ENCODE measurements around the gene GBX2.

GBX2 gene

DNA sequence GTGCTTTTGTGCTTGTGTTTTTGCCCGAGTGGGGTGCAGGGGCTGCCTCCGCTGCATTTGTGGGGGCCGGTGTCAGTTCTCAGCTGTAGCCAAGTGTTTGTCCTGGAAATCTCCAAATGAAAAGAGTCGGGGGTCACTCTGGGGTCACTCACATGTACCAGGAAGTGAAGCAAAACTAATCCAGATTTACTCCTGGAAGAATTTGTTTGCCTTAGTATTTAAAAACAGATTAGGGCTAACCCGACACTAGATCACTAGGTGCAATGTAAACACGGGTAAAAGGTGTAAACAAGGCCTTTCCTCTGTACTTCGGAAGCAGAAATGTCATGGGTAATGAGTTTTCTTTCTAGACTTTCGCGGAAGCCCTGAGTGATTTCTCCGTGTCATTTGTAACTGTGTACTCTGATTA, 50.3 kb downstream of the GBX2 start:
- TF ChIP-seq RARB (CRISPR knock-in tag; IDR thresholded peaks at IDR 0.05) (no peak), PPARA (CRISPR knock-in tag; IDR thresholded peaks at IDR 0.05; ENCODE audit: borderline replicate concordance) (no peak), ESRRG (CRISPR knock-in tag; IDR thresholded peaks at IDR 0.05) (no peak), GLIS3 (CRISPR knock-in tag; IDR thresholded peaks at IDR 0.05) (no peak), ZNF70 (CRISPR knock-in tag; IDR thresholded peaks at IDR 0.05) (no peak), CSDC2 (CRISPR knock-in tag; IDR thresholded peaks at IDR 0.05) (no peak), ZNF565 (CRISPR knock-in tag; conservative IDR thresholded peaks at IDR 0.05; ENCODE audit: low read depth) (no peak), SNAI2 (CRISPR knock-in tag; IDR thresholded peaks at IDR 0.05) (no peak), OSR1 (CRISPR knock-in tag; IDR thresholded peaks at IDR 0.05) (no peak), TOX (CRISPR knock-in tag; IDR thresholded peaks at IDR 0.05; ENCODE audit: borderline replicate concordance) (no peak), ZFP3 (CRISPR knock-in tag; IDR thresholded peaks at IDR 0.05) (no peak)
- TF ChIP-seq, protein P1, sequence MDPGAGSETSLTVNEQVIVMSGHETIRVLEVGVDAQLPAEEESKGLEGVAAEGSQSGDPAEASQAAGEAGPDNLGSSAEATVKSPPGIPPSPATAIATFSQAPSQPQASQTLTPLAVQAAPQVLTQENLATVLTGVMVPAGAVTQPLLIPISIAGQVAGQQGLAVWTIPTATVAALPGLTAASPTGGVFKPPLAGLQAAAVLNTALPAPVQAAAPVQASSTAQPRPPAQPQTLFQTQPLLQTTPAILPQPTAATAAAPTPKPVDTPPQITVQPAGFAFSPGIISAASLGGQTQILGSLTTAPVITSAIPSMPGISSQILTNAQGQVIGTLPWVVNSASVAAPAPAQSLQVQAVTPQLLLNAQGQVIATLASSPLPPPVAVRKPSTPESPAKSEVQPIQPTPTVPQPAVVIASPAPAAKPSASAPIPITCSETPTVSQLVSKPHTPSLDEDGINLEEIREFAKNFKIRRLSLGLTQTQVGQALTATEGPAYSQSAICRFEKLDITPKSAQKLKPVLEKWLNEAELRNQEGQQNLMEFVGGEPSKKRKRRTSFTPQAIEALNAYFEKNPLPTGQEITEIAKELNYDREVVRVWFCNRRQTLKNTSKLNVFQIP (CRISPR knock-in tag; IDR thresholded peaks at IDR 0.05; ENCODE audit: borderline replicate concordance, low read depth), result no peak
- TF ChIP-seq, protein P2, sequence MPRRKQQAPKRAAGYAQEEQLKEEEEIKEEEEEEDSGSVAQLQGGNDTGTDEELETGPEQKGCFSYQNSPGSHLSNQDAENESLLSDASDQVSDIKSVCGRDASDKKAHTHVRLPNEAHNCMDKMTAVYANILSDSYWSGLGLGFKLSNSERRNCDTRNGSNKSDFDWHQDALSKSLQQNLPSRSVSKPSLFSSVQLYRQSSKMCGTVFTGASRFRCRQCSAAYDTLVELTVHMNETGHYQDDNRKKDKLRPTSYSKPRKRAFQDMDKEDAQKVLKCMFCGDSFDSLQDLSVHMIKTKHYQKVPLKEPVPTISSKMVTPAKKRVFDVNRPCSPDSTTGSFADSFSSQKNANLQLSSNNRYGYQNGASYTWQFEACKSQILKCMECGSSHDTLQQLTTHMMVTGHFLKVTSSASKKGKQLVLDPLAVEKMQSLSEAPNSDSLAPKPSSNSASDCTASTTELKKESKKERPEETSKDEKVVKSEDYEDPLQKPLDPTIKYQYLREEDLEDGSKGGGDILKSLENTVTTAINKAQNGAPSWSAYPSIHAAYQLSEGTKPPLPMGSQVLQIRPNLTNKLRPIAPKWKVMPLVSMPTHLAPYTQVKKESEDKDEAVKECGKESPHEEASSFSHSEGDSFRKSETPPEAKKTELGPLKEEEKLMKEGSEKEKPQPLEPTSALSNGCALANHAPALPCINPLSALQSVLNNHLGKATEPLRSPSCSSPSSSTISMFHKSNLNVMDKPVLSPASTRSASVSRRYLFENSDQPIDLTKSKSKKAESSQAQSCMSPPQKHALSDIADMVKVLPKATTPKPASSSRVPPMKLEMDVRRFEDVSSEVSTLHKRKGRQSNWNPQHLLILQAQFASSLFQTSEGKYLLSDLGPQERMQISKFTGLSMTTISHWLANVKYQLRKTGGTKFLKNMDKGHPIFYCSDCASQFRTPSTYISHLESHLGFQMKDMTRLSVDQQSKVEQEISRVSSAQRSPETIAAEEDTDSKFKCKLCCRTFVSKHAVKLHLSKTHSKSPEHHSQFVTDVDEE (CRISPR knock-in tag; IDR thresholded peaks at IDR 0.05), result no peak
- no peak for ATAC-seq

DNA sequence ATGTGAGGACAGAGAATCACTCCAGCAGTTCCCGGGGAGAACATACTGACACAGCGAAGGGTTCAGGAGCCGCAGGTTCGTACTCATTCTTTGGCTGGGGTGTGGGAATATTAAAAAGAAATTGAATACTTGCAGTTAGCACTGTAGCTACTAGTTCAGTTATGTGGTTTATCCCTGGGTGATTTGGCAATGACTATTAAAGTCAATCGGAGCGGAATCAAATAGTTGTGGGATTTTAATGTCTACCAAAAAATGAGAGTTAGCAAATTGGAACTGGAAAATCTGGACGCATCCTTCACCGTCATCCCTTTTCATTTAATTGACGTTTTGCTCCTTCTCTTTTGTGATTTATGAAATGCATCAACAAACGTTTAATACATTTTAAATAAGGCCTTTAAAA, 50.8 kb downstream of the GBX2 start:
- no peak for ATAC-seq

More for the DNA sequence above, 50.8 kb downstream of the GBX2 start:
- TF ChIP-seq, protein P3, sequence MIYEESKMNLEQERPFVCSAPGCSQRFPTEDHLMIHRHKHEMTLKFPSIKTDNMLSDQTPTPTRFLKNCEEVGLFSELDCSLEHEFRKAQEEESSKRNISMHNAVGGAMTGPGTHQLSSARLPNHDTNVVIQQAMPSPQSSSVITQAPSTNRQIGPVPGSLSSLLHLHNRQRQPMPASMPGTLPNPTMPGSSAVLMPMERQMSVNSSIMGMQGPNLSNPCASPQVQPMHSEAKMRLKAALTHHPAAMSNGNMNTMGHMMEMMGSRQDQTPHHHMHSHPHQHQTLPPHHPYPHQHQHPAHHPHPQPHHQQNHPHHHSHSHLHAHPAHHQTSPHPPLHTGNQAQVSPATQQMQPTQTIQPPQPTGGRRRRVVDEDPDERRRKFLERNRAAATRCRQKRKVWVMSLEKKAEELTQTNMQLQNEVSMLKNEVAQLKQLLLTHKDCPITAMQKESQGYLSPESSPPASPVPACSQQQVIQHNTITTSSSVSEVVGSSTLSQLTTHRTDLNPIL (CRISPR knock-in tag; IDR thresholded peaks at IDR 0.05; ENCODE audit: low read depth), result no peak
- no peak for TF ChIP-seq ISL1 (CRISPR knock-in tag; IDR thresholded peaks at IDR 0.05)
- TF ChIP-seq ZFP3 (CRISPR knock-in tag; IDR thresholded peaks at IDR 0.05), result no peak
- TF ChIP-seq, protein P1 (CRISPR knock-in tag; IDR thresholded peaks at IDR 0.05; ENCODE audit: borderline replicate concordance, low read depth), result no peak
- TF ChIP-seq, protein P2 (CRISPR knock-in tag; IDR thresholded peaks at IDR 0.05), result no peak
- no peak for TF ChIP-seq RARB (CRISPR knock-in tag; IDR thresholded peaks at IDR 0.05)
- no peak for TF ChIP-seq ZNF565 (CRISPR knock-in tag; conservative IDR thresholded peaks at IDR 0.05; ENCODE audit: low read depth)
- TF ChIP-seq ZFP30 (CRISPR knock-in tag; IDR thresholded peaks at IDR 0.05), result no peak
- TF ChIP-seq, protein P4, sequence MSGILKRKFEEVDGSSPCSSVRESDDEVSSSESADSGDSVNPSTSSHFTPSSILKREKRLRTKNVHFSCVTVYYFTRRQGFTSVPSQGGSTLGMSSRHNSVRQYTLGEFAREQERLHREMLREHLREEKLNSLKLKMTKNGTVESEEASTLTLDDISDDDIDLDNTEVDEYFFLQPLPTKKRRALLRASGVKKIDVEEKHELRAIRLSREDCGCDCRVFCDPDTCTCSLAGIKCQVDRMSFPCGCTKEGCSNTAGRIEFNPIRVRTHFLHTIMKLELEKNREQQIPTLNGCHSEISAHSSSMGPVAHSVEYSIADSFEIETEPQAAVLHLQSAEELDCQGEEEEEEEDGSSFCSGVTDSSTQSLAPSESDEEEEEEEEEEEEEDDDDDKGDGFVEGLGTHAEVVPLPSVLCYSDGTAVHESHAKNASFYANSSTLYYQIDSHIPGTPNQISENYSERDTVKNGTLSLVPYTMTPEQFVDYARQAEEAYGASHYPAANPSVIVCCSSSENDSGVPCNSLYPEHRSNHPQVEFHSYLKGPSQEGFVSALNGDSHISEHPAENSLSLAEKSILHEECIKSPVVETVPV (CRISPR knock-in tag; IDR thresholded peaks at IDR 0.05), result no peak
- TF ChIP-seq PPARA (CRISPR knock-in tag; IDR thresholded peaks at IDR 0.05; ENCODE audit: borderline replicate concordance), result no peak
- TF ChIP-seq ZNF70 (CRISPR knock-in tag; IDR thresholded peaks at IDR 0.05), result no peak
- no peak for TF ChIP-seq TOX (CRISPR knock-in tag; IDR thresholded peaks at IDR 0.05; ENCODE audit: borderline replicate concordance)
- no peak for TF ChIP-seq ARNTL (CRISPR knock-in tag; IDR thresholded peaks at IDR 0.05; ENCODE audit: borderline replicate concordance, low read depth)
- no peak for TF ChIP-seq CSDC2 (CRISPR knock-in tag; IDR thresholded peaks at IDR 0.05)
- TF ChIP-seq ZNF8 (CRISPR knock-in tag; IDR thresholded peaks at IDR 0.05), result no peak
- TF ChIP-seq ZC3H10 (CRISPR knock-in tag; IDR thresholded peaks at IDR 0.05), result no peak
- TF ChIP-seq OSR1 (CRISPR knock-in tag; IDR thresholded peaks at IDR 0.05), result no peak
